GM19468 (cell line): ENCODE data around the gene RUFY4.
"Not testable (repeated sequence)": the region's sequence is repeated elsewhere in the genome, so short reads cannot be mapped to it uniquely, and the experiment has no call there.

Experiments used
- ATAC-seq: cut with Tn5 transposase; IDR thresholded peaks from one replicate; pipeline ENCODE4 v1.9.1; 2021; ENCODE audit warnings: mild to moderate bottlenecking, moderate library complexity, moderate number of reproducible peaks; ENCODE audit not compliant: unreplicated experiment; ENCODE audit errors: extremely low read depth

Gene RUFY4

GRCh38 chr2:218030409-218031195 is 38.5 kb upstream of the RUFY4 start:
- ATAC-seq, result no peak

GRCh38 chr2:218031261-218031660 is 37.8 kb upstream of the RUFY4 start:
- ATAC-seq, result no peak

GRCh38 chr2:218031771-218032257 is 37.2 kb upstream of the RUFY4 start:
- ATAC-seq, result no peak

- ATAC-seq, result no peak
These were observed 36.5 kb upstream of the RUFY4 start for GRCh38 chr2:218032336-218033171.

GRCh38 chr2:218033208-218033589 is 35.9 kb upstream of the RUFY4 start:
- no peak for ATAC-seq

- ATAC-seq, result no peak
These were observed 35.2 kb upstream of the RUFY4 start for GRCh38 chr2:218033590-218034496.

GRCh38 chr2:218034497-218035213 is 34.4 kb upstream of the RUFY4 start:
- peak; percentile 62 for ATAC-seq

- ATAC-seq, result no peak
These were observed 33.5 kb upstream of the RUFY4 start for GRCh38 chr2:218035463-218036100.

- no peak for ATAC-seq
These were observed 32.7 kb upstream of the RUFY4 start for GRCh38 chr2:218036371-218036770.

- ATAC-seq, result no peak
These were observed 29.9 kb upstream of the RUFY4 start for GRCh38 chr2:218039171-218039570.

GRCh38 chr2:218040883-218041282 is 28.2 kb upstream of the RUFY4 start:
- ATAC-seq, result no peak

GRCh38 chr2:218041302-218042168 is 27.5 kb upstream of the RUFY4 start:
- no peak for ATAC-seq

GRCh38 chr2:218043100-218043499 is 26.0 kb upstream of the RUFY4 start:
- no peak for ATAC-seq

- no peak for ATAC-seq
These were observed 25.3 kb upstream of the RUFY4 start for GRCh38 chr2:218043701-218044109.

- ATAC-seq, result not testable (repeated sequence)
These were observed 24.5 kb upstream of the RUFY4 start for GRCh38 chr2:218044599-218044998.

GRCh38 chr2:218046238-218046637 is 22.8 kb upstream of the RUFY4 start:
- ATAC-seq, result peak; percentile 71

GRCh38 chr2:218047536-218048225 is 21.4 kb upstream of the RUFY4 start:
- ATAC-seq, result no peak

- no peak for ATAC-seq
These were observed 17.1 kb upstream of the RUFY4 start for GRCh38 chr2:218051903-218052302.
